IPS-NIHi7 (cell line): ENCODE data around the gene PPP1R13B.

Experiments
- DNase-seq: peaks from one replicate; pipeline ENCODE4 v3.0.0; 2012; ENCODE audit warnings: mixed read lengths; ENCODE audit errors: extremely low spot score

PPP1R13B gene

DNA sequence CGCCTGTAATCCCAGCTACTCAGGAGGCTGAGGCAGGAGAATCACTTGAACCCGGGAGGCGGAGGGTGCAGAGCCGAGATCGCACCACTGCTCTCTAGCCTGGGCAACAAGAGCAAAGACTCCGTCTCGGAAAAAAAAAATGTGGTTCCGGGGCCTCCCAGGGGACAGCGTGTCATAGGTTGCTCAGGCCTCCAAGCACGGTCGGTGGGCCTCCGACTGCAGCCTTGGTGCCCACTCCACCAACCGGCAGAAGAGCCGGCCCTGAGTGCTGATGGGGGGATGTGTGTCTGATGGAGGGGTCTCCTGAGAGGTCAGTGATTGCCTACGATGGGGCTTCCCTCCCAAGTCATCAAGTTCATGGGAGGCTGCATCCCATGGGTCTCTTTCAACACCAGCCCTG lies 115.9 kb downstream of the PPP1R13B start:
- no peak for DNase-seq

DNA sequence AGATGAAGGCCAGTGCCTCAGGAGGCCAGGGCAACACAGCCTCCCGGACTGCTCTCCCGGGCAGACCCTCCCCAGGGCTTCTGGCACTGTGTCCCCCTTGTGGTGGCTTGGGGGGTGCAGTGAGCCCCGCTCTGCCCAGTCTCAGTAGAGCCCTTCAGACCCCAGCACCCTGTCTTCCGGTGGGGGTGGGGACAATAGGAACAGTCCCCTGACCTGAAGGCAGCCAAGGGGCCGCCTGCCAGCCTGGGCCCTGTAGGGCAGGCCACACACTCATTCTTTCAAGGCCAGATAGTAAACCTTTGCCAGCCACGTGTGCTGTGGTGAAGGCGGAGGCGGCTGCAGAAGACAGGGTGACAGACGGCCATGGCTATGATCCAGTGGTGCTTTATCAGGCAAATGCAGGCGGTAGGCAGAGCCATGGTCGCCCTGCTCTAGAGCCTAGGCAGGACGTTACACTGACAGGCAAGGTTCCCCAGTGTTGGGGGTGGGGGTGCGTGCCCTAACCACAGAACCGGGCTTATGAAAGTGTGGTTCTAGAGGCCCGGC lies 116.8 kb downstream of the PPP1R13B start:
- DNase-seq = no peak

GRCh38 chr14:103729496-103730448 lies 117.6 kb downstream of the PPP1R13B start:
- no peak for DNase-seq

DNA sequence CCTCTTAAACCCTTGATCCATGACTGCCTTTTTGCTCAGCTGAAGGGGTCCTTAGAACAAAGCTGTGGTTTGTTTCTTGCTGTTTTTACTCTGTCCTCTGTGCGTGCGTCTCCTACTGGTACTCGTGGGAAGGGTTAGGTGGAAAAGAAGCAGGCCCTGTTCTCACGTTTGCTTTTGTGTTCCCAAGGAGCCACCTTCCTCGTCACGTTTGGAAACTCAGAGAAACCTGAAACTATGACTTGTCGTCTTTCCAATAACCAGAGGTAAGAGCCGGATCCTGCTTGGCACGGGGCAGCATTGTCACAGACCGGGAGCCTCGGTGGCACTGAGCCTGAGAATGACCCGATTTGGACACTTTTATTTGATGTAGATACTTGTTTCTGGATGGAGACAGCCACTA lies 118.7 kb downstream of the PPP1R13B start:
- no peak for DNase-seq

DNA sequence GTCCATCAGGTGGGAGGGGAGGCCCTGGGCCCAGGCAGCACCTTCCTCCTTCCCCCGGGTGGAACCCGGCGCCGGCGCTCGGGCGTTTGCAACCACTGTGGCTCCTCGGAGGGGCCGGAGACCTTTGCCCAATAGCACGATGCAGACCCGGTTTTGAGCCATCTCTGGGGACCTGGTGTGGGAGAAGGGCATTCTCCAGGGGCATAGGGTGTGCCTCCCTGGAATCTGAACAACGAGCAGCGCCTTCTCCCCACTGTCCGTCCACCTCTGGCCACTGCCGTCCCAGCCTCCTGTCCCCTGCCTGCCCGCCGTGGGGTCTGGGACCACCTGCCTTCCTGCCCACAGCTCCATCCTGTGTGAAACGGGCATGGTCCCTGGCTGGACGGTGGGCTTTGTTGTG lies 119.2 kb downstream of the PPP1R13B start:
- no peak for DNase-seq

DNA sequence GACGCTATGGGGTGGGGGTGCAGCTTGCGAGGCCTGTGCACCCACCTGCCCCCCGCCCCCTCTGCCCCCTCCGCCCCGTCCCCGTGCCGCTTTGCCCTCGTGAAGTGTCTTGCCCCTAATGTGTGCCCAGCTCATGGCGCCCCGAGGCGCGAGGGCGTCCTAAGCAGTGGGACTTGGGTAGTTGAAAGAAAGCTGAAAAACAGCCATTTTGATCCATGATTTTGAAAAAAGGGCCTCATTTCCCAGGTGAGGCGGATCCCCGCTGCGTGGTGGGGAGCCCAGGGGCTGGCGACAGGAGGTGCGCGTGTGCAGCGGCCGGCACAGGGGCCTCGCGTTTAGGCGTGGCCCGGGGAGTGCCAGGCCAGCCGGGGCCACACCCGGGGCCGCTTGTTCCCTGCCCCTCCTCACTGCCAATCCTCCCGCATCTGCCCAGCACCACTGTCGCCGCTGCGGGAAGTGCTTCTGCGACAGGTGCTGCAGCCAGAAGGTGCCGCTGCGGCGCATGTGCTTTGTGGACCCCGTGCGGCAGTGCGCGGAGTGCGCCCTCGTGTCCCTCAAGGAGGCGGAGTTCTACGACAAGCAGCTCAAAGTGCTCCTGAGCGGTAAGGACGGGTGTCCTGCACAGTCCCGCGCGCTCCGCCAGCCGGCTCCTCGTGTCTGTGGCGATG lies 119.9 kb downstream of the PPP1R13B start:
- no peak for DNase-seq

- DNase-seq = no peak
These were observed 120.9 kb downstream of the PPP1R13B start for GRCh38 chr14:103726474-103726873.

DNA sequence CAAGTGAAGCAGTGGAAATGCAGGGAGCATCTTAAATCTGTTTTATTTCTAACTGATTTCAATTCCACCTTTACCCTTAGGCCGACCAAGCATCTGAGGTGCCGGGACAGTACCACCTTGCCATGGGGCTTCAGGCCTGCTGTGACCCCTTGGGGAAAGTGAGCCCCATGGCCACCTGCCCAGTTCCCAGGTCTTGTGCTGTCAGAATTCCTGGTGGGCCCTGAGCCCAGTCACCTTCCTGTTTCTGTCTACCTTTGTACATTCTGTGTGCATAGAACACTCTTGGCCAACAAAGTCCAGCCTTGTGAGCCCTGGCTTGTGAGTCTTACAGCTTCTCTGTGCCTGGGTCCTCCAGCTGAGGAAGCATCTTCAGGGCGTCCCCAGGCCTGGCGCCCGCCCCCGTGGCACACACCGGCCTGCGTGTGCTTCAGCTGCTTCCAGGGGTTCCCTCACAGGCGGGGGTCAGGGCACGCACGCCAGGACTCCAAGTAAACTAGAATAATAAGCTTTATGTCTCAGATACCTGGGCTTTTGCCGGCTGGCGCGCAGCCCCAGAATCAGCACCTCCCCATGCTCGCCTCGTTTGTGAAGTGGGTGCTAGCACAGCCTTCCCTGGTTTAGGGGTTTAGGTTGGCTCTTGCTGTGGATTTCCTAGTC lies 121.5 kb downstream of the PPP1R13B start:
- DNase-seq = no peak

GRCh38 chr14:103725001-103725682 lies 122.2 kb downstream of the PPP1R13B start:
- no peak for DNase-seq

DNA sequence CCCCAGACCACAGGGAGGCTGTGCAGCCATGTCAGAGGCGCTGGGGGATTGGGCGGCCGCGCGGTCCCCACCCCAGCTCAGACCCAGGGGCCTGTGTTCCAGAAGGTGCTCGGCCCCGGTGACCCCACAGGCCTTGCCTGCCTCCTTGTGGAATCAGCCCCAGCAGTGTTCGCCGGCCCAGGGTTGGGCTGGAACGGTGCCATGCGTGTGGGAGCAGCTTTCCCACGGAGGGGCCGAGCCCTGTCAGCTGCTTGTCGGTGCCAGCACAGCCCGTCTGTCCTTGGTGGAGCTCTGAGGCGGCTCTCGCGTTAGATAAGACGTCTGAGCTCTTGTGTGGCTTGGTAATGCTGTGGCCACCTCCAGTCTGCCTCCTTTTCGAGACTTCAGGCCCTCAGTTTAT lies 123.3 kb downstream of the PPP1R13B start:
- DNase-seq = no peak

- DNase-seq = no peak
These were observed 123.7 kb downstream of the PPP1R13B start for GRCh38 chr14:103723748-103724081.

DNA sequence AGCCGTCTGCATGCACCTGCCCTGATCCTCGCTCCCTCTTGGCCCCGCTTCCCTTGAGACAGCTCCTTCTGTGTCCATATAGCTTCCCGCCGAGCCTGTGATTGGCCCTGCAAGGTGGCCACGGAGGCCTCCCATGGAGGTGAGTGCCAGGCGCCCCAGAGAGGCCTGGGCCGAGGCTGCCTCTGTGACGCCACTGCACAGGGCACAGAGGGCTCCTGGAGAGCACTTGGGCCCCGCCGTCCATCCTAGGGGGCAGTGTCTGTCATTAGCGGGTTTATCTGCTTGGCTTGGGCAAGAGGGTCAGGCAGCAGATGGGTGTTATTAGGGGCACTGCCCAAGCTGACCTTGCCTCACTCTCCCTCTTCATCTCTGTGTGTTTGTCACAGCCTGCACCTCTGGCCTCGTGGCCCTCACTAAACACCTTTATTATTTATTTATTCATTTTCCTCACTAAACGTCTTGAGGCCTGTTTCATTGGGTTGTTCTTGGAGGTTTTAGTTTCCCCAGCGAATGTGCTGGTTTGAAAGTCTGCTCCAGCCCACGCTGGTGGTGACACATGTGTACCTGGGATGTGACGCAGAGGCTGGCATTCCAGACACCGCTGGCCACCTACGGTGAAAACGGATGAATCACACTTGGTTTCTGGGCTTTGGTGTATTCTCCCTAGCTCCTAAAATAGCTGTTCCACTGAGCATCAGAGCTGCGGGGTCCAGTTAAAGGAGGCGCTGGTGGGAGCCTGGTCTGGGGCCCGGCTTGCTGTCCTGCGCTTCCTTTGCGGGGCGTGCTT lies 125.8 kb downstream of the PPP1R13B start:
- DNase-seq = no peak

DNA sequence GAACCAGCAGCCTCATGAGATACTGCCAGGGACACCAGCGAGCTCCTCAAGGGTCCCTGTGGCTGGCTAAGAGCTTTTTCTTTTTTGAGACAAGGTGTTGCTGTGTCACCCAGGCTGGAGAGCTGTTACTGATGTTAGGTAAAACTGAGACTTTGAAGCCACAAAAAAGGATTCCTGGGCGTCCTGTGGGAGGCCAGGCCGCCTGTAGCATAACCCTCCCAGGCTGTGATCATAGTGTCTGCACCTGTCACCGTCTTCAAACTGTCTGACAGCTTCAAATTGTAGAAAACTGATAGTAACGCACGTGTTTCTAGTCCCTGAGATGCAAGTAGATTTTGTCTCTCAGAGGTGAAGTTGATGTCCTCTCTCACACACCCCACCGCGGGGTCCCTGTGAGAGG lies 127.6 kb downstream of the PPP1R13B start:
- no peak for DNase-seq

- DNase-seq = no peak
These were observed 128.8 kb downstream of the PPP1R13B start for GRCh38 chr14:103718572-103718971.

- DNase-seq = no peak
These were observed 130.4 kb downstream of the PPP1R13B start for GRCh38 chr14:103716899-103717411.

DNA sequence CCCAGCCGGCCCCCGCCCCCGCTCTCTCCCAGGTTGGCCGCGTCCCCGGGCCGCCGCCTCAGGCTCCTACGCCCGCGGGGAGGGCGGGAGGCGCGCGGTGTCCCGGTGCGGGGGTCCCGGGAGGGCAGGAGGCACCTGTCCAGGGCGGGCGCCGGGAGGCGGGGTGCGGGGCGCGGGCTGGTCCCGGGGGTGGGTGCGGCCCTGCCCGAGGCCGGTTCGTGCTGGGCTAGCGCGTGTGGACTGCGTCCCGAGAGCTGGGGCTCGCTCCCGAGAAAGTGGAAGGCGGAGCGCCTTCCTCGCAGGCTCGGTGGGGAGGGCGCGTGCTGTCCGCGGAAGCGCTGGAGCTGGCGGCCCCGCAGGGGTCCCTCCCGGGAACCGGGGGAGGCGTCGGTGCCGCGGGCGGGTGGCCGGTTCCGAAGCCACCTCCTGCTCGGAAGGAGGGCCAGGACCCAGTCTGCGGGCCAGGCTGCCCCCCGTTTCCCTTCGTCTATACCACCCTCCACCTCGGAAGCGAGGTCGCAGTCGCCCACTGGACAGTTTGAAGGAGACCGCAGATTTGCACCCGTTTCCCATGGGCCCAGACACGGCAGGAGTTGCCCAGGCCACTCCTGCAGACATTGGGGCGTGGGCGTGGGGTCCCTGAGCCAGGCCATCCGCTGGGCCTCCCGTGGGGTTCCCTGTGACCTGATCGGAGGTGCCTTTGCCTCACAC lies 131.1 kb downstream of the PPP1R13B start:
- DNase-seq = peak; percentile 37

- peak; percentile 100 for DNase-seq
These were observed 132.0 kb downstream of the PPP1R13B start, which contains the start of the genes XRCC3 and ZFYVE21 for GRCh38 chr14:103715052-103716000. Gene XRCC3 (minus strand): TSS chr14:103715451. CDS start chr14:103711087, 4,364 bp downstream. Gene ZFYVE21 (plus strand): TSS chr14:103715810. CDS start chr14:103715842, 32 bp downstream.

DNA sequence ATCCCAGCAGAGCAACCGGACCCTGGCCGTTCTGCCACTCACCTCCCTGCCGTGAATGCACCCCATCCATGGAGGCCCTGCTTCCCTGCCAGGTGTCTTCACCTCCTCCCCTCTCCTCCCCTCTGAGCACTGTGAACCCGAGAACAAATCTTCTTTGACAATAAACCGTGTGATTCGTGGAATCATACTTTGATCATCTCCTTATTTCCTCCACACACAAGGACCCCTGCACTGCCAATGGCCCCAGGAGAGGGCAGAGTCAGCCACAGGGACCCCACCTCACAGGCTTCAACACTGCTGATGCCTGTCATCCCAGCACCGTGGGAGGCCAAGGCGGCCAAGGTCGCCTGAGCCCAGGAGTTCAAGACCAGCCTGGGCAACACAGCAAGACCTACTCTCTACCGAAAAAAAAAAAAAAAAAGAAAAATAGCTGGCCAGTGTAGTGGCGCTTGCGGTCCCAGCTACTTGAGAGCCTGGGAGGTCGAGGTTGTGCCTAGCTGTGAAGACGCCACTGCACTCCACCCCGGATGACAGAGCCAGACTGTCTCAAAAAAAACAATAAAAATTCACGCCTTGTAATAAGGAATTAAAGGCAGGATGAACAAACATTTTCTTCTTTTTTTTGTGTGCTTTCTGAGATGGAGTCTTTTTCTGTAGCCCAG lies 133.2 kb downstream of the PPP1R13B start:
- DNase-seq = no peak
